ENCODE data around the gene WDR81. TPM values are rescaled to one million over a fixed set of nuclear protein-coding genes. Genes with fewer than 3 reads are reported as not detected.
A peak's percentile ranks its signal among the peaks of the same experiment; 100 is the strongest.
"Not testable (repeated sequence)": the region's sequence is repeated elsewhere in the genome, so short reads cannot be mapped to it uniquely, and the experiment has no call there.

WDR81 gene
- total RNA-seq, 1 donor from 2014 or later, result 13.4 TPM

DNA sequence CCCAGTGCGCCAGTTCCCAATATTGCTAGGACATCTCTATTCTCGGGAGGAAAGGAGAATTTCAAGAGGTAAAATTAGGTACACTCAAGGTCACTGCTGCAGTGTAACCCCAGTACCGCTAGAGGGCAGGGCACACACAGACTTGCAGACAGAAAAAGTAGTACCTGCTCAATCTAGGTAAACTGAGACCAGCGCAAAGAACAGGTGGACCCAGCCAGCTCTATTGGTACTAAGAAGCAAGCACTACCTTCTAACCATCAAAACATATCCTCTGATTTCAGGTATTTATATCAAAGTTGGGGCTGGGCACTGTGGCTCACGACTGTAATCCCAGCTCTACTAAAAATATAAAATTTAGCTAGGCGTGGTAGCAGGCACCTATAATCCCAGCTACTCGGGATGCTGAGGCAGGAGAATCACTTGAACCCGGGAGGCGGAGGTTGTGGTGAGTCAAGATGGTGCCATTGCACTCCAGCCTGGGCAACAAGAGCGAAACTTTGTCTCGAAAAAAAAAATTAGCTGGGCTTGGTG lies 3.6 kb upstream of the WDR81 start:
- H3K36me3 Mint-ChIP-seq (ENCODE audit: unreplicated experiment), result no peaks in the 10 kb centered on the region
- H3K4me3 Mint-ChIP-seq (ENCODE audit: unreplicated experiment), result no peak overlapping the region
- no peak overlapping the region for H3K27ac Mint-ChIP-seq (ENCODE audit: unreplicated experiment)
- peaks cover 8% of the 10 kb centered on the region for H3K4me1 Mint-ChIP-seq (ENCODE audit: low read depth, unreplicated experiment)
- H3K9me3 Mint-ChIP-seq (ENCODE audit: unreplicated experiment), result peaks cover 10% of the 10 kb centered on the region
- peaks cover 5% of the 10 kb centered on the region for H3K27me3 Mint-ChIP-seq (ENCODE audit: unreplicated experiment)
- DNase-seq, result peak; percentile 76
- TF ChIP-seq, protein P1, sequence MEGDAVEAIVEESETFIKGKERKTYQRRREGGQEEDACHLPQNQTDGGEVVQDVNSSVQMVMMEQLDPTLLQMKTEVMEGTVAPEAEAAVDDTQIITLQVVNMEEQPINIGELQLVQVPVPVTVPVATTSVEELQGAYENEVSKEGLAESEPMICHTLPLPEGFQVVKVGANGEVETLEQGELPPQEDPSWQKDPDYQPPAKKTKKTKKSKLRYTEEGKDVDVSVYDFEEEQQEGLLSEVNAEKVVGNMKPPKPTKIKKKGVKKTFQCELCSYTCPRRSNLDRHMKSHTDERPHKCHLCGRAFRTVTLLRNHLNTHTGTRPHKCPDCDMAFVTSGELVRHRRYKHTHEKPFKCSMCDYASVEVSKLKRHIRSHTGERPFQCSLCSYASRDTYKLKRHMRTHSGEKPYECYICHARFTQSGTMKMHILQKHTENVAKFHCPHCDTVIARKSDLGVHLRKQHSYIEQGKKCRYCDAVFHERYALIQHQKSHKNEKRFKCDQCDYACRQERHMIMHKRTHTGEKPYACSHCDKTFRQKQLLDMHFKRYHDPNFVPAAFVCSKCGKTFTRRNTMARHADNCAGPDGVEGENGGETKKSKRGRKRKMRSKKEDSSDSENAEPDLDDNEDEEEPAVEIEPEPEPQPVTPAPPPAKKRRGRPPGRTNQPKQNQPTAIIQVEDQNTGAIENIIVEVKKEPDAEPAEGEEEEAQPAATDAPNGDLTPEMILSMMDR (IDR thresholded peaks at IDR 0.05; ENCODE audit: partially characterized antibody, unreplicated experiment), result peak; percentile 91

DNA sequence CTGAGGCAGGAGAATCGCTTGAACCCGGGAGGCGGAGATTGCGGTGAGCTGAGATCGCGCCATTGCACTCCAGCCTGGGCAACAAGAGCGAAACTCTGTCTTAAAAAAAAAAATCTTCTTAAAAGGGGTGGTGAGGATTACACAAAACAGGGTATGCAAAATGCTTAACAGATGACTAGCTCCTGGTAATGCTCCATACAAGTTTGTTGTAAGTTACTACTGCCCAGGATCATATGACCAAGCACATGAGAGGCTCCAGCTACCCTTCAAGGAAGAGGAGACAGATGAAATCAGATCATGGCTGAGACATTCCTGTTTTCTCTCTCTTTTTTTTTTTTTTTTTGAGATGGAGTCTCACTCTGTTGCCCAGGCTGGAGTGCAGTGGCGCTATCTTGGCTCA lies 2.5 kb upstream of the WDR81 start:
- DNase-seq; H3K4me1 Mint-ChIP-seq (ENCODE audit: low read depth, unreplicated experiment); H3K9me3 Mint-ChIP-seq (ENCODE audit: unreplicated experiment); H3K36me3 Mint-ChIP-seq (ENCODE audit: unreplicated experiment); H3K27me3 Mint-ChIP-seq (ENCODE audit: unreplicated experiment); H3K27ac Mint-ChIP-seq (ENCODE audit: unreplicated experiment); H3K4me3 Mint-ChIP-seq (ENCODE audit: unreplicated experiment): not testable (repeated sequence)

DNA sequence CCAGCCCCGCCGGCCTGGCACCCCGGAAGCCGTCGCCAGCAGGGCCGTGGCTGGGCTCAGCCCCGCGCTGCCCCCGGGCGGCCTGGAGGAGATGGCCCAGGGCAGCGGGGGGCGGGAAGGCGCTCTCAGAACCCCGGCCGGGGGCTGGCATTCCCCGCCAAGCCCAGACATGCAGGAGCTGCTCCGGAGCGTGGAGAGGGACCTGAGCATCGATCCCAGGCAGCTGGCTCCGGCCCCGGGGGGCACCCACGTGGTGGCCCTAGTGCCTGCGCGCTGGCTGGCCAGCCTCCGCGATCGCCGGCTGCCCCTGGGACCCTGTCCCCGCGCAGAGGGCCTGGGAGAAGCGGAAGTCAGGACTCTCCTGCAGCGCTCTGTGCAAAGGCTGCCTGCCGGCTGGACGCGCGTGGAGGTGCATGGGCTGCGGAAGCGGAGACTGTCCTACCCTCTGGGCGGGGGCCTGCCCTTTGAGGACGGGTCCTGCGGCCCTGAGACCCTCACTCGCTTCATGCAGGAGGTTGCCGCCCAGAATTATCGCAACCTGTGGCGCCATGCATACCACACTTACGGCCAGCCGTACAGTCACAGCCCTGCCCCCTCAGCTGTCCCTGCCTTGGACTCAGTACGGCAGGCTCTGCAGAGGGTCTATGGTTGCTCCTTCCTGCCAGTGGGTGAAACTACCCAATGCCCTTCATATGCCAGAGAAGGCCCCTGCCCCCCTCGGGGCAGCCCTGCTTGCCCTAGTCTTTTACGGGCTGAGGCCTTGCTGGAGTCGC lies 551 bp downstream of the WDR81 start:
- Mint-ChIP-seq H3K4me3 (ENCODE audit: unreplicated experiment) (peak overlapping the region; percentile 75), H3K27me3 (ENCODE audit: unreplicated experiment) (peaks cover 10% of the 10 kb centered on the region), H3K27ac (ENCODE audit: unreplicated experiment) (no peak overlapping the region), H3K9me3 (ENCODE audit: unreplicated experiment) (peaks cover 5% of the 10 kb centered on the region), H3K36me3 (ENCODE audit: unreplicated experiment) (peaks cover 7% of the 10 kb centered on the region), H3K4me1 (ENCODE audit: low read depth, unreplicated experiment) (peaks cover 3% of the 10 kb centered on the region)
- DNase-seq, result peak; percentile 80
- TF ChIP-seq, protein P1 (IDR thresholded peaks at IDR 0.05; ENCODE audit: partially characterized antibody, unreplicated experiment), result no peak

DNA sequence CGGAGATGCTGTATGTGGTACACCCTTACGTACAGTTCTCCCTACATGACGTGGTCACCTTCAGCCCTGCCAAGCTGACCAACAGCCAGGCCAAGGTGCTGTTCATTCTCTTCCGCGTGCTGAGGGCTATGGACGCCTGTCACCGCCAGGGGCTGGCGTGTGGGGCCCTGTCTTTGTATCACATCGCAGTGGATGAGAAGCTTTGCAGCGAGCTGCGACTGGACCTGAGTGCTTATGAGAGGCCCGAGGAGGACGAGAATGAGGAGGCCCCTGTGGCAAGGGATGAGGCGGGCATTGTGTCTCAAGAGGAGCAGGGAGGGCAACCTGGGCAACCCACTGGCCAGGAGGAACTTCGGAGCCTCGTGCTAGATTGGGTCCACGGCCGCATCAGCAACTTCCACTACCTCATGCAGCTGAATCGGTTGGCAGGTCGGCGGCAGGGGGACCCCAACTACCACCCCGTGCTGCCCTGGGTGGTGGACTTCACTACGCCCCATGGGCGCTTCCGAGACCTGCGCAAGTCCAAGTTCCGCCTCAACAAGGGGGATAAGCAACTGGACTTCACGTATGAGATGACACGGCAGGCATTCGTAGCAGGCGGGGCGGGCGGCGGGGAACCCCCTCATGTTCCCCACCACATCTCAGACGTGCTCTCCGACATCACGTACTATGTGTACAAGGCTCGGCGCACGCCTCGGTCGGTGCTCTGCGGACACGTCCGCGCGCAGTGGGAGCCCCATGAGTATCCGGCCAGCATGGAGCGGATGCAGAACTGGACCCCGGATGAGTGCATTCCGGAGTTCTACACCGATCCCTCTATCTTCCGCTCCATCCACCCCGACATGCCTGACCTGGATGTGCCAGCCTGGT lies 1.4 kb downstream of the WDR81 start:
- peaks cover 8% of the 10 kb centered on the region for H3K27me3 Mint-ChIP-seq (ENCODE audit: unreplicated experiment)
- peaks cover 5% of the 10 kb centered on the region for H3K9me3 Mint-ChIP-seq (ENCODE audit: unreplicated experiment)
- DNase-seq, result no peak
- peaks cover 3% of the 10 kb centered on the region for H3K4me1 Mint-ChIP-seq (ENCODE audit: low read depth, unreplicated experiment)
- peak overlapping the region; percentile 75 for H3K4me3 Mint-ChIP-seq (ENCODE audit: unreplicated experiment)
- TF ChIP-seq, protein P1 (IDR thresholded peaks at IDR 0.05; ENCODE audit: partially characterized antibody, unreplicated experiment), result no peak
- peaks cover 7% of the 10 kb centered on the region for H3K36me3 Mint-ChIP-seq (ENCODE audit: unreplicated experiment)
- H3K27ac Mint-ChIP-seq (ENCODE audit: unreplicated experiment), result no peak overlapping the region

DNA sequence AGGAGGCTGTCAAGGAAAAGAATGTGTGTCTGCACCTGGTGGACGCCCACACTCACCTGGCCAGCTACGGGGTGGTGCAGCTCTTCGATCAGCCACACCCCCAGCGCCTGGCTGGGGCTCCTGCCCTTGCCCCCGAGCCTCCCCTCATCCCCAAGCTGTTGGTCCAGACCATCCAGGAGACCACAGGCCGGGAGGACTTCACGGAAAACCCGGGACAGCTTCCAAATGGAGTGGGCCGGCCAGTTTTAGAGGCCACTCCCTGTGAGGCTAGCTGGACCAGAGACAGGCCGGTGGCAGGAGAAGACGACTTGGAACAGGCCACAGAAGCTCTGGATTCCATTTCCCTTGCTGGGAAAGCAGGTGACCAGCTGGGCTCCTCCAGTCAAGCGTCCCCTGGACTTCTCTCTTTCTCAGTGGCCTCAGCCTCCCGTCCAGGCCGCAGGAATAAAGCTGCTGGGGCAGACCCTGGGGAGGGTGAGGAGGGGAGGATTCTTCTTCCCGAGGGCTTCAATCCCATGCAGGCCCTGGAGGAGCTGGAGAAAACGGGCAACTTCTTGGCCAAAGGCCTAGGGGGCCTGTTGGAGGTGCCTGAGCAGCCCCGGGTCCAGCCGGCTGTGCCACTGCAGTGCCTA lies 2.2 kb downstream of the WDR81 start:
- H3K9me3 Mint-ChIP-seq (ENCODE audit: unreplicated experiment), result peaks cover 5% of the 10 kb centered on the region
- H3K27ac Mint-ChIP-seq (ENCODE audit: unreplicated experiment), result no peak overlapping the region
- TF ChIP-seq, protein P1 (IDR thresholded peaks at IDR 0.05; ENCODE audit: partially characterized antibody, unreplicated experiment), result no peak
- H3K4me3 Mint-ChIP-seq (ENCODE audit: unreplicated experiment), result no peak overlapping the region
- H3K36me3 Mint-ChIP-seq (ENCODE audit: unreplicated experiment), result peaks cover 7% of the 10 kb centered on the region
- DNase-seq, result no peak
- peaks cover 3% of the 10 kb centered on the region for H3K4me1 Mint-ChIP-seq (ENCODE audit: low read depth, unreplicated experiment)
- peaks cover 8% of the 10 kb centered on the region for H3K27me3 Mint-ChIP-seq (ENCODE audit: unreplicated experiment)

Data from glutamatergic neuron (in vitro differentiated cells).